ENCODE results near the gene MAOA.

MAOA gene

GRCh38 chrX:43758044-43758443 lies 101.9 kb downstream of the MAOA start:
- no peak for DNase-seq (ENCODE audit: low spot score)

DNA sequence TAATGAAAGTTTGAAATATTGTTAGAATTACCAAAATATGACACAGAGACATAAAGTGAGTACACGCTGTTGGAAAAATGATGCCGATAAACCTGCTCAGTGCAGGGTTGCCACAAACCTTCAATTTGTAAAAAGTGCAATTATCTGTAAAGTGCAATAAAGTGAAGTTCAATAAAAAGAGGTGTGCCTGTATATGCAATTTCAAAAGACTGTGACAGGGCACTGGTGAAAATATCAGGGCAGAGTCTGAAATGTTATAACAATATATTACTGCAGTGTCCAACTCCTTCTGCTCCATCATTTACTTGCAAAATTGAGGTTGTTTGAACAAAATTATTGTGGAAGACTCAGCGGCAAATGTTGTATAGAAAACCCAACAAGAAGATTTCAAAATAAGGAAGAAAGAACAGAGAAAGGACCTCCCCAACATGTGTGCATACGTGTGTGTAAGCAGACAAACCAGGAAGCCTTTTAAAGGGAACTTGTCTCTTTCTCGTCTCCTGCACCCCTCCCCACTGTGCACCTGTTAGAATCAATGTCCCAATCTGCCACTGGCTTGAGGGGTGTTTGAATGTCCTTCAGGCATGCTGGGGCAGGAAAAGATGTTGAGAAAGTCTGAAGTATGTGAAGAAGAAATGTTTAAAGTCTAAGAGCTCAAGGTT lies 130.0 kb downstream of the MAOA start:
- DNase-seq (ENCODE audit: low spot score): no peak
